GM12878 (cell line): Measurements from ENCODE around the gene CST2. TPM values are rescaled to one million over a fixed set of nuclear protein-coding genes. Genes with fewer than 3 reads are reported as not detected.

Experiments
- ATAC-seq: fragments of 200-7000 bp; cut with Tn5 transposase; 3 replicates; pipeline ENCODE4 v1.9.1; 2020; ENCODE audit warnings: mild to moderate bottlenecking, moderate library complexity
- BruUV-seq: library from RNA; stranded (reverse); fragments of 400-500 nt; replicated peaks from 2 replicates; lab custom pipeline; 2021; lab: Mats Ljungman, UMichigan
- CTCF ChIA-PET: fragments of 300-600 bp; sonication (Branson Sonifier 250); formaldehyde crosslinking; extraction: SDS; loops from one replicate; lab custom pipeline; 2021; ENCODE audit warnings: inconsistent platforms; lab: Yijun Ruan, JAX
- POLR2A ChIA-PET: fragments of 350-600 bp; formaldehyde crosslinking; extraction: SDS; loops from one replicate; lab custom pipeline; 2021; ENCODE audit warnings: inconsistent platforms; lab: Charles Lee
- RAD21 ChIA-PET: fragments of 300-600 bp; sonication (Branson Sonifier 250); formaldehyde crosslinking; loops from one replicate; lab custom pipeline; 2023; ENCODE audit warnings: antibody characterized with exemption; ENCODE audit not compliant: unreplicated experiment; lab: Charles Lee
- SMC1A ChIA-PET: fragments of 300-600 bp; sonication (Branson Sonifier 250); formaldehyde crosslinking; loops from one replicate; lab custom pipeline; 2023; ENCODE audit not compliant: unreplicated experiment, uncharacterized antibody; lab: Charles Lee
- DNase-seq: peaks from one replicate; pipeline ENCODE4 v3.0.0-alpha.2; 2011; ENCODE audit warnings: low read depth, low spot score
- FAIRE-seq: peaks from 3 replicates; lab custom pipeline; 2011; peaks lifted over from hg19 to GRCh38; lab: Jason Lieb, UNC
- H2AFZ ChIP-seq: 2 replicates; pipeline ENCODE4 v1.6.0; 2011; ENCODE audit warnings: low read depth, low read length, control low read depth; ENCODE audit not compliant: control insufficient read depth
- H3K27ac ChIP-seq: 2 replicates; pipeline ENCODE4 v1.5.1; 2011; ENCODE audit warnings: control low read depth; ENCODE audit not compliant: control insufficient read depth, insufficient read depth
- H3K27me3 ChIP-seq, 2 experiments: replicated peaks in 1 of 2; 2 replicates each; pipeline versions ENCODE4 v1.6.0 to v1.6.1; 2011; ENCODE audit warnings: low read length in 1 of 2; ENCODE audit not compliant: control insufficient read depth in 2 of 2, insufficient read depth in 2 of 2
- H3K36me3 ChIP-seq, 2 experiments: 2 replicates each; pipeline ENCODE4 v1.5.1; 2011; ENCODE audit warnings: low read length in 1 of 2; ENCODE audit not compliant: control insufficient read depth in 2 of 2, insufficient read depth in 2 of 2
- H3K4me1 ChIP-seq: 2 replicates; pipeline ENCODE4 v1.6.1; 2011; ENCODE audit warnings: mild to moderate bottlenecking, low read length, moderate library complexity, mixed read lengths; ENCODE audit not compliant: control insufficient read depth, insufficient read depth
- H3K4me2 ChIP-seq: 2 replicates; pipeline ENCODE4 v1.6.0; 2011; ENCODE audit warnings: control low read depth; ENCODE audit not compliant: control insufficient read depth, insufficient read depth
- H3K4me3 ChIP-seq: fragments of 200-600 bp; sonication (generic); 2 replicates; pipeline ENCODE4 v1.5.1; 2016
- H3K79me2 ChIP-seq: 2 replicates; pipeline ENCODE4 v1.6.0; 2011; ENCODE audit warnings: low read length; ENCODE audit not compliant: control insufficient read depth, insufficient read depth
- H3K9ac ChIP-seq: 2 replicates; pipeline ENCODE4 v1.8.0; 2011; ENCODE audit warnings: low read length, control low read depth, mixed read lengths; ENCODE audit not compliant: control insufficient read depth, insufficient read depth
- H3K9me3 ChIP-seq: replicated peaks from 3 replicates; pipeline ENCODE4 v1.5.1; 2011; ENCODE audit warnings: mild to moderate bottlenecking, low read length; ENCODE audit not compliant: control insufficient read depth, insufficient read depth
- H4K20me1 ChIP-seq: 2 replicates; pipeline ENCODE4 v1.6.0; 2011; ENCODE audit not compliant: control insufficient read depth, insufficient read depth
- FOXK2 ChIP-seq: fragments of 450-650 bp; IDR thresholded peaks from 2 replicates; pipeline ENCODE4 v1.6.1; 2017; ENCODE audit warnings: mild to moderate bottlenecking, moderate library complexity
- HDAC2 ChIP-seq: fragments of 200-600 bp; sonication (generic); IDR thresholded peaks from 2 replicates; pipeline ENCODE4 v1.6.1; 2017
- HSF1 ChIP-seq: fragments of 150-350 bp; IDR thresholded peaks from 2 replicates; pipeline ENCODE4 v1.6.1; 2014; ENCODE audit warnings: mild to moderate bottlenecking, low read depth, low read length
- NFIC ChIP-seq: IDR thresholded peaks from 2 replicates; pipeline ENCODE4 v1.6.1; 2012; ENCODE audit warnings: low read depth, mild to moderate bottlenecking, inconsistent platforms, low read length, moderate library complexity
- NFXL1 ChIP-seq: fragments of 450-650 bp; IDR thresholded peaks from 2 replicates; pipeline ENCODE4 v1.6.1; 2017; ENCODE audit warnings: antibody characterized with exemption, mild to moderate bottlenecking, borderline replicate concordance
- PML ChIP-seq: IDR thresholded peaks from 2 replicates; pipeline ENCODE4 v1.6.1; 2012; ENCODE audit warnings: low read length, inconsistent platforms
- POLR2AphosphoS5 ChIP-seq: IDR thresholded peaks from 2 replicates; pipeline ENCODE4 v1.6.1; 2011; ENCODE audit warnings: mild to moderate bottlenecking, low read length, inconsistent platforms
- RB1 ChIP-seq: fragments of 450-650 bp; formaldehyde crosslinking; IDR thresholded peaks from 2 replicates; pipeline ENCODE4 v1.6.1; 2017; ENCODE audit warnings: mild to moderate bottlenecking, borderline replicate concordance
- SMAD5 ChIP-seq: IDR thresholded peaks from 2 replicates; pipeline ENCODE4 v1.6.1; 2016; ENCODE audit warnings: antibody characterized with exemption, low read depth
- SP1 ChIP-seq: IDR thresholded peaks from one replicate; pipeline ENCODE4 v1.6.1; 2011; ENCODE audit warnings: low read depth, low read length
- STAT1 ChIP-seq: fragments of 450-650 bp; conservative IDR thresholded peaks from 2 replicates; pipeline ENCODE4 v1.6.1; 2014; ENCODE audit warnings: antibody characterized with exemption, mild to moderate bottlenecking
- SUPT20H ChIP-seq: IDR thresholded peaks from 2 replicates; pipeline ENCODE4 v1.6.1; 2011; ENCODE audit warnings: low read depth, mild to moderate bottlenecking, low read length, moderate library complexity, borderline replicate concordance; ENCODE audit not compliant: control insufficient read depth
- WGBS: methylation state at CpG from one replicate; pipeline ENCODE4 v1.1.6; 2016; ENCODE audit warnings: low lambda C conversion rate; ENCODE audit not compliant: insufficient replicate concordance, insufficient coverage; ENCODE audit errors: missing lambda C conversion rate; 5-methylcytosine and 5-hydroxymethylcytosine counted together
- in situ Hi-C: fragments of 300-500 bp; cut with MboI; formaldehyde crosslinking; loops from 9 replicates; pipeline ENCODE4 v1.14.3; 2018; ENCODE audit warnings: mixed read lengths
- intact Hi-C: fragments of 100-400 bp; cut with micrococcal nuclease; formaldehyde crosslinking; loops from one replicate; pipeline ENCODE4 v1.14.2; 2022; ENCODE audit not compliant: unreplicated experiment
- polyA plus RNA-seq, 11 experiments: library from polyadenylated mRNA; depleted of rRNA in 4 of 11; unstranded in 6 of 11; stranded (reverse) in 5 of 11; fragments of >200 nt; fragmentation: Nextera tagmentation in 4 of 11; fragmentation: Illumina TruSeq in 1 of 11; extraction: Ambion mirVana in 4 of 11; extraction: Trizol in 1 of 11; gene quantifications; 1 replicate in 1 of 11; 2 replicates in 10 of 11; pipeline versions ENCODE4 v1.2.1 to v1.2.3, GENCODE V29; 2011 to 2016; ENCODE audit warnings: inconsistent platforms in 2 of 11, missing spikeins in 2 of 11, low read depth in 1 of 11
- total RNA-seq, 4 experiments: library from RNA; depleted of rRNA in 3 of 4; stranded (reverse); fragments of >200 nt in 3 of 4; fragmentation: Illumina TruSeq in 1 of 4; extraction: Trizol in 1 of 4; gene quantifications; 2 replicates each; pipeline versions ENCODE4 v1.2.1 to v1.2.3, GENCODE V29; 2013 to 2021
- TF ChIP-seq, protein P1 (sequence below): fragments of 150-350 bp; IDR thresholded peaks from 2 replicates; pipeline ENCODE4 v1.6.1; 2016; ENCODE audit warnings: low read depth, low read length
- TF ChIP-seq, protein P2 (sequence below): fragments of 450-650 bp; conservative IDR thresholded peaks from 2 replicates; pipeline ENCODE4 v1.6.1; 2017; ENCODE audit warnings: mild to moderate bottlenecking, moderate library complexity

The CST2 gene
- total and polyA plus RNA-seq, 10 of the 15 experiments (the other 5 are each of a cell fraction or from before 2014, with no cell fraction given), result not detected

DNA sequence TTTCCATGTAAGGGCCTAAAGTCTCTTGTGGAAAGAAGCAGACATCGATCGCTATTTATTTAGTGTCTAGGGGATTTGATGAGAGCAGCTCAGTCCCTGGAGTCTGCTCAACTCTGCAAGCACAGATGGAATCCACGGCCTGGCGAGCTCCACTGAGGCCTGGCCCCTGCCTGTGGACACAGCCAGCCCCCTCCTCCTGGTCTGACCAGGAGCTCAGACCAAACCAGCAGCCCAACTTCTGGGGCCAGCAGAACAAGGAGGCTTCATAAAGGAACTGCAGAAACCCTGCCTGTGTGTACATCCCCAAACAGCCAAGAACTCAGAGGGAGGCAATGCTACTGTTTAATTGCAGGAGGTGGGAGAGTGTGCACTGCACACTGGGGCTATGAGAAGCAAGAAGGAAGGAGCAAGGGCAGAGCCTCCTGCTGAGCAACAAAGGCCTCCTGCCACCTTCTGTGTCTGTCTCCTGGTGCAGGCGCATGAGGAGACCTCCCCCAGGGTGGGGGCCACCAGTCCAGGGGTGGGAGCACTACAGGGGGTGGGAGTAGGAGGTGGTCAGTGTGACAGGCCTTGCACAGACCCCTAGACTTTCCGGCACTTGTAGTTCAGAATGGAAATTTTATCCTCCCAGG, 49.2 kb upstream of the CST2 start:
- no TSS peak for BruUV-seq
- Histone ChIP-seq H3K27ac (no peak overlapping the region), H4K20me1 (no peaks in the 10 kb centered on the region), H2AFZ (no peak overlapping the region), H3K27me3 (peaks cover 2 to 3% of the 10 kb centered on the region in 2 experiments; a peak in 3 of 4 replicates), H3K9me3 (no peaks in the 10 kb centered on the region), H3K36me3 (no peaks in the 10 kb centered on the region), H3K4me1 (no peaks in the 10 kb centered on the region), H3K4me2 (no peak overlapping the region), H3K4me3 (no peak overlapping the region), H3K9ac (no peak overlapping the region), H3K79me2 (no peaks in the 10 kb centered on the region)
- SMC1A ChIA-PET, result no interaction called here
- in situ Hi-C loops (no loop called here), intact Hi-C loops (no loop called here)
- CTCF ChIA-PET, result no interaction called here
- no peak for DNase-seq
- ATAC-seq, result no peak
- FAIRE-seq, result no peak
- POLR2A ChIA-PET, result no interaction called here
- RAD21 ChIA-PET, result no interaction called here
- 33% methylated on average over 6 of the region's 6 CpGs for WGBS
- TF ChIP-seq POLR2AphosphoS5 (no peak), NFXL1 (no peak), PML (no peak), SUPT20H (no peak), NFIC (no peak), RB1 (no peak), SP1 (no peak), HDAC2 (no peak), STAT1 (no peak), SMAD5 (no peak), FOXK2 (no peak), HSF1 (no peak)
- TF ChIP-seq, protein P1, sequence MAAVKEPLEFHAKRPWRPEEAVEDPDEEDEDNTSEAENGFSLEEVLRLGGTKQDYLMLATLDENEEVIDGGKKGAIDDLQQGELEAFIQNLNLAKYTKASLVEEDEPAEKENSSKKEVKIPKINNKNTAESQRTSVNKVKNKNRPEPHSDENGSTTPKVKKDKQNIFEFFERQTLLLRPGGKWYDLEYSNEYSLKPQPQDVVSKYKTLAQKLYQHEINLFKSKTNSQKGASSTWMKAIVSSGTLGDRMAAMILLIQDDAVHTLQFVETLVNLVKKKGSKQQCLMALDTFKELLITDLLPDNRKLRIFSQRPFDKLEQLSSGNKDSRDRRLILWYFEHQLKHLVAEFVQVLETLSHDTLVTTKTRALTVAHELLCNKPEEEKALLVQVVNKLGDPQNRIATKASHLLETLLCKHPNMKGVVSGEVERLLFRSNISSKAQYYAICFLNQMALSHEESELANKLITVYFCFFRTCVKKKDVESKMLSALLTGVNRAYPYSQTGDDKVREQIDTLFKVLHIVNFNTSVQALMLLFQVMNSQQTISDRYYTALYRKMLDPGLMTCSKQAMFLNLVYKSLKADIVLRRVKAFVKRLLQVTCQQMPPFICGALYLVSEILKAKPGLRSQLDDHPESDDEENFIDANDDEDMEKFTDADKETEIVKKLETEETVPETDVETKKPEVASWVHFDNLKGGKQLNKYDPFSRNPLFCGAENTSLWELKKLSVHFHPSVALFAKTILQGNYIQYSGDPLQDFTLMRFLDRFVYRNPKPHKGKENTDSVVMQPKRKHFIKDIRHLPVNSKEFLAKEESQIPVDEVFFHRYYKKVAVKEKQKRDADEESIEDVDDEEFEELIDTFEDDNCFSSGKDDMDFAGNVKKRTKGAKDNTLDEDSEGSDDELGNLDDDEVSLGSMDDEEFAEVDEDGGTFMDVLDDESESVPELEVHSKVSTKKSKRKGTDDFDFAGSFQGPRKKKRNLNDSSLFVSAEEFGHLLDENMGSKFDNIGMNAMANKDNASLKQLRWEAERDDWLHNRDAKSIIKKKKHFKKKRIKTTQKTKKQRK, result no peak
- TF ChIP-seq, protein P2, sequence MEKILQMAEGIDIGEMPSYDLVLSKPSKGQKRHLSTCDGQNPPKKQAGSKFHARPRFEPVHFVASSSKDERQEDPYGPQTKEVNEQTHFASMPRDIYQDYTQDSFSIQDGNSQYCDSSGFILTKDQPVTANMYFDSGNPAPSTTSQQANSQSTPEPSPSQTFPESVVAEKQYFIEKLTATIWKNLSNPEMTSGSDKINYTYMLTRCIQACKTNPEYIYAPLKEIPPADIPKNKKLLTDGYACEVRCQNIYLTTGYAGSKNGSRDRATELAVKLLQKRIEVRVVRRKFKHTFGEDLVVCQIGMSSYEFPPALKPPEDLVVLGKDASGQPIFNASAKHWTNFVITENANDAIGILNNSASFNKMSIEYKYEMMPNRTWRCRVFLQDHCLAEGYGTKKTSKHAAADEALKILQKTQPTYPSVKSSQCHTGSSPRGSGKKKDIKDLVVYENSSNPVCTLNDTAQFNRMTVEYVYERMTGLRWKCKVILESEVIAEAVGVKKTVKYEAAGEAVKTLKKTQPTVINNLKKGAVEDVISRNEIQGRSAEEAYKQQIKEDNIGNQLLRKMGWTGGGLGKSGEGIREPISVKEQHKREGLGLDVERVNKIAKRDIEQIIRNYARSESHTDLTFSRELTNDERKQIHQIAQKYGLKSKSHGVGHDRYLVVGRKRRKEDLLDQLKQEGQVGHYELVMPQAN, result no peak
